NOMO-1 (cell line): ENCODE results near the gene ERCC6L2.

Source experiments
- DNase-seq, 2 experiments: peaks; one replicate each; lab custom pipeline; 2025; ENCODE audit not compliant: unreplicated experiment in 2 of 2; lab: John Stamatoyannopoulos, UW

Gene ERCC6L2, protein sequence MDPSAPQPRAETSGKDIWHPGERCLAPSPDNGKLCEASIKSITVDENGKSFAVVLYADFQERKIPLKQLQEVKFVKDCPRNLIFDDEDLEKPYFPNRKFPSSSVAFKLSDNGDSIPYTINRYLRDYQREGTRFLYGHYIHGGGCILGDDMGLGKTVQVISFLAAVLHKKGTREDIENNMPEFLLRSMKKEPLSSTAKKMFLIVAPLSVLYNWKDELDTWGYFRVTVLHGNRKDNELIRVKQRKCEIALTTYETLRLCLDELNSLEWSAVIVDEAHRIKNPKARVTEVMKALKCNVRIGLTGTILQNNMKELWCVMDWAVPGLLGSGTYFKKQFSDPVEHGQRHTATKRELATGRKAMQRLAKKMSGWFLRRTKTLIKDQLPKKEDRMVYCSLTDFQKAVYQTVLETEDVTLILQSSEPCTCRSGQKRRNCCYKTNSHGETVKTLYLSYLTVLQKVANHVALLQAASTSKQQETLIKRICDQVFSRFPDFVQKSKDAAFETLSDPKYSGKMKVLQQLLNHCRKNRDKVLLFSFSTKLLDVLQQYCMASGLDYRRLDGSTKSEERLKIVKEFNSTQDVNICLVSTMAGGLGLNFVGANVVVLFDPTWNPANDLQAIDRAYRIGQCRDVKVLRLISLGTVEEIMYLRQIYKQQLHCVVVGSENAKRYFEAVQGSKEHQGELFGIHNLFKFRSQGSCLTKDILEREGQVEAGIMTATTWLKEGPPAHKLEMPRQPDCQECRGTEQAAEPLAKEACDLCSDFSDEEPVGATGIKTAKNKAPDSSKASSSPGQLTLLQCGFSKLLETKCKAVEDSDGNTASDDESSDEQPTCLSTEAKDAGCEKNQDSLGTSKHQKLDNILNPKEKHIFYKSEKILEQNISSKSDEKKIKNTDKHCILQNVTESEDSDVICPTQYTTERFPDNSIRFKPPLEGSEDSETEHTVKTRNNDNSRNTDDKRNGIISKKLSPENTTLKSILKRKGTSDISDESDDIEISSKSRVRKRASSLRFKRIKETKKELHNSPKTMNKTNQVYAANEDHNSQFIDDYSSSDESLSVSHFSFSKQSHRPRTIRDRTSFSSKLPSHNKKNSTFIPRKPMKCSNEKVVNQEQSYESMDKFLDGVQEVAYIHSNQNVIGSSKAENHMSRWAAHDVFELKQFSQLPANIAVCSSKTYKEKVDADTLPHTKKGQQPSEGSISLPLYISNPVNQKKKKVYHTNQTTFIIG (N-terminal part only)

DNA sequence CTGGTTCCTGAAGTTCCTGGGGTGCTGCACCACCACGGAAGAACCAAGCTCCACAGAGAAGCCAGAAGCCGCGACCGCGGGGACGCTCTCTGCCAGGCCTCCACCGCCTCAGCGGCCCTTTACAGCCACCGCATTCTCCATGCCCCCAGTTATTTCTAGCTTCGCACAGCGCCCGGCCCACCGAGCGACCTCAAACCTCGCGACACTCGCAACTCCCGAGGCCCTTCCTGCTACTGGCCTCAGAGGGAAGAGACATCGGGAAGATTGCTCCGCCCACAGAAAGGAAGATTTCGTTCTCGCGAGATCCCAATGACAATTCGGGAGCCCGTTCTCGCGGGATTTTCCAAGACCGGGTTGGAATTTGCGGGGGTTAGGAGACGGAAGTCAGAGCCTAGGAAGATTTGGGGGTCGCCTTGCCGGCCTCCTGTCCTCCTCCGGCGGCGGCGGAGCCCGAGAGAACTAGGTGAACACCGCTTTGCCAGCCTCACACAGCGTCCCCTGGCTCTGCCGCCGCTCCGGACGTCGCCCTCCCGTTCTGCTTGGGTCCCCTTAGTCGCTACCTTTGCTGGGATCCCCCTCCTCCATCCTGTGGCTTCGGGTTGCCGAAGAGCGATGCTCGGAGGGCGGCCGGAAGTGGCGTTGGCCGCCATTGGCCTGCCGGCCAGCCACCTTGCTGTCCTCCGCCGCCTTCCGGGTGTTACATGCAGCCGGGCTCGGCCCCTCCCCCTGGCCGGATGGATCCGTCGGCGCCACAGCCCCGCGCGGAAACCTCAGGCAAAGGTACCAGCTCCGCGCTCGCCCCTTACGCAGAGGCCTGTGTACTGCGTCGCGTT is at the start of gene ERCC6L2:
TSS of gene ERCC6L2 (plus strand) at position 387 of the 833 bp plus-strand sequence. CDS start at position 735, 348 bp downstream.
- DNase-seq, result peak; percentile 90 to 94

GRCh38 chr9:95826183-95826838 is 49.2 kb upstream of the ERCC6L2 start:
- peak in 1 of 2 experiments; percentile 13 for DNase-seq

GRCh38 chr9:95830768-95831167 is 44.7 kb upstream of the ERCC6L2 start:
- DNase-seq, result no peak

GRCh38 chr9:95831810-95832209 is 43.7 kb upstream of the ERCC6L2 start:
- DNase-seq, result no peak

DNA sequence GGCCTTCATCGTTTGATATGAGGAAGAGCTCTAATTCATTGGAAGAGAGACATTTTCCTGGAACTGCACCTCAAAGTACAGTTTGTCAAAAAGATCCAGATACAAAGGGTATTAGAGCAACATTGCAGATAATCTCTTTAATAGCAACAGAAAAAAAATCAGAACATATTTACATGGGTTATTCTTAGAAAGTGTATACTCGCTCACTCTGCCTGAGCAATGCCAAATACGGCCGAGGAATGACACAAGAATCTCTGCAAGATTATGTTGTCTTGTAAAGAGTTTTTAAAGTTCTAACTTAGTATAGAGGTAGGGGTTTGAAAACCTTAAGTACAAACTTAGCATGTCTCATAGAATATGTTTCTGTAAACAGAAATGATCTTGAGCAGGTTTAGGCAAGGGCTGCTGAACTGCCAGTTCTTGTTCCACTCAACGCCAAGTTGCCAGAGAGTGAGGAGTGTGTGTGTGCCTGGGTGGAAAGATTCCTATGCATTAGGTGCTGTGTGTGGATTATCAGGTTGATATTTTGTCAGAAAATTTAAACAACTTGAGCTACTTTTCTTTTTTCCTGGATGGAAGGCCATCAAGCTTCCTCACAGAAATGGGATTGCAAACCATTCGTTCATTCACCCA is 41.8 kb upstream of the ERCC6L2 start:
- DNase-seq, result no peak

DNA sequence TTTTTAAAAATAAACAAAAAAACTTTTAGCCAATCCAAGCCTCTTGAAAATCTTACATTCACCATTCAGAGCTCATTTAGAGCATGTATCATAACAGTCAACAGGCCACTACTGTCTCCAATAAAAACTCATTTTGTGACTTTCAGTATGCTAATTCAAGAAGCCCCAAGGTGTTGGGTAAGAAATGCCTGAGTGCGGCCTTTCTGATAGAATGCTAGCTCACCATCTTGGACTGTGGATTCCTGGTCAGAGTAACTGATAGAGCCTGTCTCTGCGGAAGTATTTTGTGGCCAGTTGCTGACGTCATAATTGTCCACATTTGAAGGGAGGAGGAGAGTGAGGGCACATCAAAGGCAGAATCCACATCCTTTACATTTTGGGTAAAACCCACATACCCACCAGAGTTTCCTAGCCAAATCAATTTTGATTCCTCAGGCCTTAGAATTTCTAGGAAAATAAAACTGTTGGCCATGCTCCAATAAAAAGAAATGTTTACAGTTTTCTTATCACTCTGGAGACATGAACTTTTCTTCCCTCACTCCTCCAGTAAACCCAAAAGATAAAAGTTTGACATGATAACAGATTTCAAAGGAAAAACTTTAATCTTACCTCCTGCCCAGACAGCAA is 41.1 kb upstream of the ERCC6L2 start:
- DNase-seq, result no peak

DNA sequence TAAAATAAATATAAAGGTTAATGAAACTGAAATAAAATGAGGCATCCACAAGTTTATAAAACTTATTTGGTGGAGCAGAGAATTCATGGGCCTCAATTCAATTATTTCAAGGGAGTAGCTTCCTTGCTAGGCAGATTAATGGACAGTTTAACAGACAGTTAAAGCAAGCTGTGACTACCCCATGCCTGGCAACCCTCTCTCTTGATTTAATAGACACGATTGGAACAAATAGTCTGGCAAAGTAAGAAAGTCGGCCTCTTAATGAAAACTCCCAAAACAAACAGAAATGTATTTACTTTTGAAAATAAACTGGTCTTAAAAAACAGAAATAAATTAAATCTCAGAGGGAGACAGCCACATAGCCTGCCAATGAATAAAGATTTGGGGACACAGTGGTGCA is 40.1 kb upstream of the ERCC6L2 start:
- no peak for DNase-seq

GRCh38 chr9:95836072-95836471 is 39.4 kb upstream of the ERCC6L2 start:
- no peak for DNase-seq

DNA sequence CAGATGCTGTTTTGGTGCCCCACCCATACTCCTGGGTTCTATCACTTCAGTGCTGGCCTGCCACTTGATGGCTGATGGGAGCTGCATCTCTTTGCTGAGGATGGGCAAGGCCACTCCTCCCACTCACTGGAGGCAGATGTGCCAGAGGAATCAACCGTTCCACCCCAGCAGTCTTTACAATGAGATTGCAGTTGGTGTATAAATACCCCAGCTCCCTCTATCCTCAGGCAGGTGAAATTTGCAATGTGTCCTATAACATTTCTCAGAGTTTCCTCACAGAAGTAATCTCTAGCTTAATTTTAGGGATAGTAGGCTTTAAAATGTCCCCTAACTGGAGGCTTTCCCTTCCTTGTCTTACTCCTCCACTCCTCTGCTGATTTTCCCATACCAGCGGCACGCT is 36.5 kb upstream of the ERCC6L2 start:
- no peak for DNase-seq

- DNase-seq, result no peak
Measured at GRCh38 chr9:95840074-95840473, 35.4 kb upstream of the ERCC6L2 start.

GRCh38 chr9:95841377-95841776 is 34.1 kb upstream of the ERCC6L2 start:
- no peak for DNase-seq

- no peak for DNase-seq
Measured at GRCh38 chr9:95845751-95846150, 29.7 kb upstream of the ERCC6L2 start.

DNA sequence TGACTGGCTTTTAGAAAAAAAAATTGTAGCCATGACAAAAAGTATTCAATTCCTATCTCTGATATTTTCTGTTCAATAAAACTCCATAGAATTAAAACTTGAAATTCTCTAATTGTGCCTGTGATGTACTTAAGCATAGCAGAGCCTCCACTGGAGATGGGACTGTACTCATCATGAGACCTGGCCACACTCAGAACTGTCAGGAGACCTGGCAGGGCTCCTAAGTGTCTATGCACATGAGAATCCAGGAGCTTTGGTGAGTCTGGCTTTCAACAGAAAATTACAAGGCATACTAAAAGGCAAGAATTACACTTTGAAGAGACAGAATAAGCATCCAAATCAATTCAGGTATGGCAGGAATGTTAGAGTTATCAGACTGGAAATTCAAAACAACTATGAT is 26.7 kb upstream of the ERCC6L2 start:
- DNase-seq, result no peak

DNA sequence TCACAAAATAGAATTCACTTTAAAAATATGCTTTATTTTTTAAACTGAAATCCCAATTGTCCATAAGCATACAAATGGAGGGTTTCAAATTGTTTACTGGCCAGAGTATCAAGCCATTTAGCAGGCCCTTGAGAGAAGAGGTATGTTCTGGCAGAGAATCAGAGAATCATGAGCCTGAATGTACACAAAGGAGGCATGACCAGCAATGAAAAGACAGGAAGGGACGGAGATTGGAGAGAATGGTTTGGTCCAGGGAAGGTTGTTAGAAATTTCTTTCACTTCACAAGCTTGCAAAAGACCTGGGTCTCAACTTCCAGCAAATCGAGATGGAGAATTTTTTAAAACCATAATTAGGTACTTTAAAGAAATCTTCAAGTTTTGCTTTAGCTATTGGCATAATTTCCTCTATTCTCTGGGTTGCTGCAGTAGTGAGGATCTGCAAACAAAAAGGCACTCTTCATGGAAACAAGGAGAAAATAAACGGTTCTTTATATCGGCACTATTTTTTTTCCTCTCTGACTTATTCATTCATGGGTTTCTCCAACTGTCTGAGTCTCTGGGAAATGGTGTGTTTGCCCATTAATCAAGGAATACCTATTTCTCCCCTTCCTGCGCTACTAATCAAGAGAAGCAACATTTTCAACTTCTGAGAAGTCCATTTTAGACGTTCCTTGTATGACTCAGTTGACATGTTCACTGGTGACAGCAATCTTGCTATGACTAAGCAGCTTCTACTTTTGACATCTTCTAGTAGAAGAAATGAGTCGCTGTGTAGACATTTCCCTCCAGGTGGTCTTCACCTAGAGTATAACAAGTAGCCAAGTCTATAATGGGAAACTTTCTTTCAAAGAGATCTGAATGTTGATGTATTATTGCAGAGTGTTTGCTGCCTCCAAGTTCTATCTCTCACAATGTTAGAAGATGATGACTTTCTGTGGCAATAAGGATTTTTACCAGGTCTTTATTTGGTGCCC is 23.1 kb upstream of the ERCC6L2 start:
- no peak for DNase-seq

- DNase-seq, result no peak
Measured at GRCh38 chr9:95854386-95855020, 21.0 kb upstream of the ERCC6L2 start.

- DNase-seq, result no peak
Measured at GRCh38 chr9:95855961-95856360, 19.5 kb upstream of the ERCC6L2 start.

DNA sequence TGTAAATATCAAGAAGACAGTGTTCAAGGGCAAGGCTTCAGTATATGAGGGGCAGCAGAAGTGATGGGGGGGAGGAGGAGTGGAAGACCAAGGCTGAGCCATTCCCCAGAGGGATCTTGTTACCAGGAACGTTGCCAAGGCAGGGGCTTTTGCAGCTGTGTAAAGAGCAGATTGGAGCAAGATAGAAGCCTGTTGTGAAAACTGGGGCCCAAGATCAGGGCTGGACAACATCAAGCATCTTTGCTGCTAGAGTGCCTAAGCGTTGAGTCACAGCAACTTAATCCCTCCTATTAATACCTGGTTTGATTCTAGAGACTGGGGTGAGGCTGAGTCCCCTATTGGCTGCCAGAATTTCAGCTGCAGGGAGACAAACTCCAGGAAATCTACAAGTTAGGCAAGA is 18.4 kb upstream of the ERCC6L2 start:
- no peak for DNase-seq
